ENCODE measurements around the gene ZNF593OS. TPM values are rescaled to one million over a fixed set of nuclear protein-coding genes. Genes with fewer than 3 reads are reported as not detected.

The ZNF593OS gene
- total and polyA plus RNA-seq, 2 of the 8 experiments (the other 6 are each of a cell fraction or from before 2014, with no cell fraction given) = not detected

GRCh38 chr1:26181586-26182382 is 10.2 kb upstream of the ZNF593OS start (continued):
- TF ChIP-seq JUN (IDR thresholded peaks at IDR 0.05; ENCODE audit: low read depth, low read length) (no peak), SIX5 (IDR thresholded peaks at IDR 0.05; ENCODE audit: low read depth, low read length) (no peak)

Measured in H1 (cell line).